ENCODE data around the gene WWOX.
A peak's percentile ranks its signal among the peaks of the same experiment; 100 is the strongest.

WWOX gene

GRCh38 chr16:78754713-78755112 lies 655.3 kb downstream of the WWOX start:
- no peaks in the 10 kb centered on the region for H3K9me2 ChIP-seq (replicated peaks; ENCODE audit: insufficient read depth, low read length)
- no peaks in the 10 kb centered on the region; the same call in 1 of the 2 replicates for H3K36me3 ChIP-seq (replicated peaks; ENCODE audit: insufficient read depth, low read length)
- no peak overlapping the region for H2AFZ ChIP-seq (ENCODE audit: low read length)
- peaks cover 96% of the 10 kb centered on the region for H3K79me2 ChIP-seq (ENCODE audit: low read length)
- H3K4me3 ChIP-seq (ENCODE audit: low read length), result peak overlapping the region; percentile 31
- no peaks in the 10 kb centered on the region for H3K9me3 ChIP-seq (replicated peaks; ENCODE audit: insufficient read depth, low read length)
- peak overlapping the region; percentile 45; the same call in 1 of the 2 replicates for H3K27ac ChIP-seq (ENCODE audit: low read length)
- no peak for DNase-seq
- peak overlapping the region; percentile 68; the same call in 1 of the 2 replicates for H3K4me2 ChIP-seq (ENCODE audit: low read depth, low read length)
- H3K27me3 ChIP-seq (replicated peaks; ENCODE audit: insufficient read depth, low read length), result no peaks in the 10 kb centered on the region
- peak overlapping the region; percentile 25; the same call in 1 of the 2 replicates for H3K9ac ChIP-seq (ENCODE audit: low read length)
- TF ChIP-seq CTCF (IDR thresholded peaks at IDR 0.05; ENCODE audit: low read length) (no peak), EZH2 (optimal IDR thresholded peaks at IDR 0.05; ENCODE audit: low read depth, low read length) (no peak), EZH2phosphoT487 (IDR thresholded peaks at IDR 0.05; ENCODE audit: low read length) (no peak)
- peaks cover 80% of the 10 kb centered on the region for H3F3A ChIP-seq (ENCODE audit: insufficient read depth, low read length)
- peaks cover 88% of the 10 kb centered on the region for H4K20me1 ChIP-seq (ENCODE audit: insufficient read depth, low read length)
- peaks cover 22% of the 10 kb centered on the region; the same call in 1 of the 2 replicates for H3K4me1 ChIP-seq (ENCODE audit: low read length)

GRCh38 chr16:78755751-78756661 lies 656.6 kb downstream of the WWOX start:
- no peaks in the 10 kb centered on the region for H3K9me3 ChIP-seq (replicated peaks; ENCODE audit: insufficient read depth, low read length)
- no peak for DNase-seq
- peaks cover 14% of the 10 kb centered on the region; the same call in 1 of the 2 replicates for H3K4me1 ChIP-seq (ENCODE audit: low read length)

GRCh38 chr16:78759596-78759995 lies 660.1 kb downstream of the WWOX start:
- peak overlapping the region; percentile 94; the same call in 1 of the 2 replicates for H3K9ac ChIP-seq (ENCODE audit: low read length)
- peaks cover 16% of the 10 kb centered on the region; the same call in 1 of the 2 replicates for H3K4me1 ChIP-seq (ENCODE audit: low read length)
- peak overlapping the region; percentile 95; the same call in 1 of the 2 replicates for H3K27ac ChIP-seq (ENCODE audit: low read length)
- no peak overlapping the region for H2AFZ ChIP-seq (ENCODE audit: low read length)
- H3K4me2 ChIP-seq (ENCODE audit: low read depth, low read length), result peak overlapping the region; percentile 79
- peaks cover 3% of the 10 kb centered on the region; the same call in 1 of the 2 replicates for H3K36me3 ChIP-seq (replicated peaks; ENCODE audit: insufficient read depth, low read length)
- H3K27me3 ChIP-seq (replicated peaks; ENCODE audit: insufficient read depth, low read length), result no peaks in the 10 kb centered on the region
- no peaks in the 10 kb centered on the region for H3K9me3 ChIP-seq (replicated peaks; ENCODE audit: insufficient read depth, low read length)
- no peak for DNase-seq
- no peak for TF ChIP-seq EZH2phosphoT487 (IDR thresholded peaks at IDR 0.05; ENCODE audit: low read length)
- no peak for TF ChIP-seq EZH2 (optimal IDR thresholded peaks at IDR 0.05; ENCODE audit: low read depth, low read length)
- peaks cover 97% of the 10 kb centered on the region for H4K20me1 ChIP-seq (ENCODE audit: insufficient read depth, low read length)
- peaks cover 99% of the 10 kb centered on the region for H3K79me2 ChIP-seq (ENCODE audit: low read length)
- peak overlapping the region; percentile 61 for H3K4me3 ChIP-seq (ENCODE audit: low read length)
- H3F3A ChIP-seq (ENCODE audit: insufficient read depth, low read length), result peaks cover 92% of the 10 kb centered on the region
- H3K9me2 ChIP-seq (replicated peaks; ENCODE audit: insufficient read depth, low read length), result no peaks in the 10 kb centered on the region

More at GRCh38 chr16:78755751-78756661, 656.6 kb downstream of the WWOX start:
- Histone ChIP-seq H2AFZ (ENCODE audit: low read length) (no peak overlapping the region), H3K27ac (ENCODE audit: low read length) (peak overlapping the region; percentile 50; the same call in 1 of the 2 replicates), H3K79me2 (ENCODE audit: low read length) (peaks cover 96% of the 10 kb centered on the region), H4K20me1 (ENCODE audit: insufficient read depth, low read length) (peaks cover 88% of the 10 kb centered on the region), H3K9ac (ENCODE audit: low read length) (peak overlapping the region; percentile 46; the same call in 1 of the 2 replicates), H3K4me2 (ENCODE audit: low read depth, low read length) (peak overlapping the region; percentile 74), H3F3A (ENCODE audit: insufficient read depth, low read length) (peaks cover 80% of the 10 kb centered on the region), H3K36me3 (replicated peaks; ENCODE audit: insufficient read depth, low read length) (no peaks in the 10 kb centered on the region; the same call in 1 of the 2 replicates), H3K4me3 (ENCODE audit: low read length) (peak overlapping the region; percentile 52), H3K27me3 (replicated peaks; ENCODE audit: insufficient read depth, low read length) (no peaks in the 10 kb centered on the region), H3K9me2 (replicated peaks; ENCODE audit: insufficient read depth, low read length) (no peaks in the 10 kb centered on the region)
- TF ChIP-seq CTCF (IDR thresholded peaks at IDR 0.05; ENCODE audit: low read length) (no peak), EZH2phosphoT487 (IDR thresholded peaks at IDR 0.05; ENCODE audit: low read length) (no peak), EZH2 (optimal IDR thresholded peaks at IDR 0.05; ENCODE audit: low read depth, low read length) (no peak)

Measured in MM.1S (cell line).